Heart right ventricle (tissue), 16 donors: Measurements from ENCODE around the gene FBN1. TPM values are rescaled to one million over a fixed set of nuclear protein-coding genes. Genes with fewer than 3 reads are reported as not detected.
A peak's percentile ranks its signal among the peaks of the same experiment; 100 is the strongest.

Experiments used
- ATAC-seq, 8 donors: fragments of 200-7000 bp; cut with Tn5 transposase; one replicate each; pipeline ENCODE4 v1.9.1; 2020; ENCODE audit warnings: mild to moderate bottlenecking in 8 of 8, moderate library complexity in 8 of 8, moderate number of reproducible peaks in 1 of 8
- DNase-seq, 2 donors: peaks; one replicate each; pipeline ENCODE4 v3.0.0-alpha.2; 2020
- H3K27ac ChIP-seq, 10 donors: fragments of 200-600 bp; sonication (generic) in 2 of 10; one replicate each; pipeline versions ENCODE4 v1.5.0 to v1.8.0; 2020 to 2022; ENCODE audit warnings: mild to moderate bottlenecking in 3 of 10
- H3K27me3 ChIP-seq, 7 donors: fragments of 200-600 bp; one replicate each; pipeline ENCODE4 v1.8.0; 2021 to 2022; ENCODE audit warnings: mild to moderate bottlenecking in 2 of 7
- H3K36me3 ChIP-seq, 9 donors: fragments of 200-600 bp; sonication (generic) in 1 of 9; one replicate each; pipeline versions ENCODE4 v1.5.0 to v1.8.0; 2020 to 2022; ENCODE audit warnings: mild to moderate bottlenecking in 2 of 9
- H3K4me1 ChIP-seq, 9 donors: fragments of 200-600 bp; sonication (generic) in 1 of 9; one replicate each; pipeline versions ENCODE4 v1.5.0 to v1.8.0; 2020 to 2022; ENCODE audit warnings: mild to moderate bottlenecking in 4 of 9
- H3K4me3 ChIP-seq, 10 donors: fragments of 200-600 bp; sonication (generic) in 2 of 10; one replicate each; pipeline versions ENCODE4 v1.5.0 to v1.8.0; 2020 to 2022; ENCODE audit warnings: mild to moderate bottlenecking in 7 of 10, moderate library complexity in 2 of 10
- H3K9me3 ChIP-seq, 11 donors: fragments of 200-600 bp in 10 of 11; sonication (generic) in 2 of 11; one replicate each; pipeline versions ENCODE4 v1.5.0 to v1.8.0; 2013 to 2022; ENCODE audit warnings: mild to moderate bottlenecking in 2 of 11, control low read depth in 1 of 11, moderate library complexity in 1 of 11
- WGBS, 2 donors: extraction: QIAGEN DNeasy Blood & Tissue Kit; methylation state at CpG; one replicate each; pipeline ENCODE4 v1.1.7; 2013; ENCODE audit warnings: inconsistent platforms in 1 of 2; 5-methylcytosine and 5-hydroxymethylcytosine counted together
- intact Hi-C, 10 donors: fragments of 100-400 bp; cut with DNase I; formaldehyde crosslinking; loops; one replicate each; pipeline versions ENCODE4 v1.11.1 to v1.14.2; 2022
- polyA plus RNA-seq, 2 donors: library from polyadenylated mRNA; stranded (reverse); fragments of 200-250 nt; gene quantifications; one replicate each; pipeline ENCODE4 v1.2.3, GENCODE V29; 2013
- total RNA-seq, 10 donors: library from RNA; stranded (reverse); fragmentation: NEBNext Ultra II Directional in 3 of 10; extraction: Animal tissue kit (Norgen Biotek cat#: 25700) in 3 of 10; gene quantifications; one replicate each; pipeline versions ENCODE4 v1.2.1 to v1.2.4, GENCODE V29; 2021 to 2023
- TF ChIP-seq, protein P1 (sequence below), 9 donors: fragments of 200-600 bp; sonication (generic) in 2 of 9; IDR thresholded peaks; one replicate each; pipeline versions ENCODE4 v1.5.0 to v1.8.0; 2021 to 2022; ENCODE audit warnings: antibody characterized with exemption in 9 of 9, mild to moderate bottlenecking in 5 of 9, moderate library complexity in 1 of 9
- donor health status: Arrhythmogenic right ventricular cardiomyopathy.
- donor health status: ischemic (EF 13 %, LVEDD 7.1; RV severe dilation, severe dysfunction).
- donor health status: healthy with polysubstance abuse.
- donor health status: DM: no; HTN: yes; CAD: no.
- donor health status: DM: no; HTN: no; CAD: no.
- donor health status: ischemic (EF 25% LVEDD 6.9; RV normal size, moderate dysfunction).
- donor health status: ischemic (EF 25% LVEDD 5.7; RV mildly dilated, moderate dysfunction).
- donor health status: healthy.
- donor health status: DM: yes; HTN: yes; CAD: no.
- donor health status: Ischemic cardiomyopathy.
- donor health status: ischemic (EF 35%, LVEDD 5.7; RV mildly dilated, moderate dysfunction).
- donor health status: nonischemic (EF 11% LVEDD 7.7; RV severe dilation, severe dysfunction).
- donor health status: DM: yes; HTN: yes; CAD: no.
- donor health status: PGD.
- donor health status: ischemic (EF 29% LVEDD 5.4; RV normal size, mild dysfunction).
- donor health status: nonischemic (EF 23%, LVEDD 6.1; RV moderate dilation, normal function).

Gene FBN1
- total and polyA plus RNA-seq, 12 donors, result 7.0 to 116 (median 31.1) TPM

- TF ChIP-seq, protein P1, sequence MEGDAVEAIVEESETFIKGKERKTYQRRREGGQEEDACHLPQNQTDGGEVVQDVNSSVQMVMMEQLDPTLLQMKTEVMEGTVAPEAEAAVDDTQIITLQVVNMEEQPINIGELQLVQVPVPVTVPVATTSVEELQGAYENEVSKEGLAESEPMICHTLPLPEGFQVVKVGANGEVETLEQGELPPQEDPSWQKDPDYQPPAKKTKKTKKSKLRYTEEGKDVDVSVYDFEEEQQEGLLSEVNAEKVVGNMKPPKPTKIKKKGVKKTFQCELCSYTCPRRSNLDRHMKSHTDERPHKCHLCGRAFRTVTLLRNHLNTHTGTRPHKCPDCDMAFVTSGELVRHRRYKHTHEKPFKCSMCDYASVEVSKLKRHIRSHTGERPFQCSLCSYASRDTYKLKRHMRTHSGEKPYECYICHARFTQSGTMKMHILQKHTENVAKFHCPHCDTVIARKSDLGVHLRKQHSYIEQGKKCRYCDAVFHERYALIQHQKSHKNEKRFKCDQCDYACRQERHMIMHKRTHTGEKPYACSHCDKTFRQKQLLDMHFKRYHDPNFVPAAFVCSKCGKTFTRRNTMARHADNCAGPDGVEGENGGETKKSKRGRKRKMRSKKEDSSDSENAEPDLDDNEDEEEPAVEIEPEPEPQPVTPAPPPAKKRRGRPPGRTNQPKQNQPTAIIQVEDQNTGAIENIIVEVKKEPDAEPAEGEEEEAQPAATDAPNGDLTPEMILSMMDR (IDR thresholded peaks at IDR 0.05), result no peak
- Histone ChIP-seq H3K4me1 (peaks cover 0 to 8% (median 0%) of the 10 kb centered on the region in 9 donors), H3K27ac (peak overlapping the region in 6 of 10 donors; percentile 2 to 50 (median 30)), H3K36me3 (peaks cover 0 to 100% (median 31%) of the 10 kb centered on the region in 9 donors), H3K9me3 (no peaks in the 10 kb centered on the region), H3K4me3 (no peak overlapping the region), H3K27me3 (no peaks in the 10 kb centered on the region)
- peak in 3 of 8 donors; percentile 5 to 46 (median 23) for ATAC-seq
- WGBS, 2 donors, result 76 to 80% methylated on average over 4 of the region's 4 CpGs
- DNase-seq, result no peak
- intact Hi-C loops, result no loop called here
Observed at GRCh38 chr15:48493763-48494225, 151.7 kb downstream of the FBN1 start.

GRCh38 chr15:48493084-48493762 is 152.3 kb downstream of the FBN1 start:
- intact Hi-C loops, result no loop called here
- H3K4me3 ChIP-seq, result no peak overlapping the region
- TF ChIP-seq, protein P1 (IDR thresholded peaks at IDR 0.05), result no peak
- H3K27me3 ChIP-seq, result no peaks in the 10 kb centered on the region
- peaks cover 0 to 8% (median 0%) of the 10 kb centered on the region in 9 donors for H3K4me1 ChIP-seq
- 72 to 86% methylated on average over 1 of the region's 1 CpG for WGBS, 2 donors
- ATAC-seq, result peak in 7 of 8 donors; percentile 70 to 92 (median 86)
- no peaks in the 10 kb centered on the region for H3K9me3 ChIP-seq
- H3K27ac ChIP-seq, result peak overlapping the region in 4 of 10 donors; percentile 8 to 59 (median 37)
- peak in 1 of 2 donors; percentile 16 for DNase-seq
- H3K36me3 ChIP-seq, result peaks cover 0 to 100% (median 33%) of the 10 kb centered on the region in 9 donors

DNA sequence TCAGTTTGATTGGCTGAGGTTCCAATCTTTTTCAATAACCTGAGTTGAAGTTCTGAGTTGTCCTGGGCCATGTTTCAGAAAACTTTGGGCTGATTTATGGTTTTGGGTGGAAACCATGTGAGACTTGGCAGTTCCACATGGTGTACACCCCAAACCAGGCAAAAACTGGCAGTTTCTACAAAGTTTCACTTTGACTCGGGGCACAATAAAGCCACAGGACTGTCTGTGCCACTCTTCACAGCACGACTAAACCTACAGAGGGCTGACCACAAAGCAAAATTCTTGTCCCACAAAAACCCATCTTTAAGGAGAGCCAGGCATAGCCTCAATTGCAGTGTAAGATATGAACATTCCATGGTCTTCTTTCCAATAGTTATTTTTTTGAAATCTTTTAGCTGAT is 159.3 kb downstream of the FBN1 start:
- H3K27me3 ChIP-seq, result no peaks in the 10 kb centered on the region
- no peak overlapping the region for H3K27ac ChIP-seq
- intact Hi-C loops, result no loop called here
- WGBS, 2 donors, result 88 to 94% methylated on average over 2 of the region's 2 CpGs
- no peak overlapping the region for H3K4me3 ChIP-seq
- no peaks in the 10 kb centered on the region for H3K9me3 ChIP-seq
- no peaks in the 10 kb centered on the region for H3K4me1 ChIP-seq
- DNase-seq (no peak), ATAC-seq (no peak)
- H3K36me3 ChIP-seq, result peaks cover 0 to 100% (median 67%) of the 10 kb centered on the region in 9 donors
- TF ChIP-seq, protein P1 (IDR thresholded peaks at IDR 0.05), result no peak

GRCh38 chr15:48481802-48482201 is 163.7 kb downstream of the FBN1 start:
- Histone ChIP-seq H3K4me1 (peaks cover 0 to 14% (median 0%) of the 10 kb centered on the region in 9 donors), H3K27ac (no peak overlapping the region), H3K36me3 (peaks cover 0 to 92% (median 30%) of the 10 kb centered on the region in 9 donors), H3K4me3 (no peak overlapping the region), H3K9me3 (no peaks in the 10 kb centered on the region), H3K27me3 (no peaks in the 10 kb centered on the region)
- DNase-seq, result no peak
- 69 to 76% methylated on average over 2 of the region's 2 CpGs for WGBS, 2 donors
- intact Hi-C loops, result no loop called here
- TF ChIP-seq, protein P1 (IDR thresholded peaks at IDR 0.05), result no peak
- ATAC-seq, result no peak
